GM12891 (cell line): Measurements from ENCODE around the gene FRZB.

Experiments used
- POLR2AphosphoS5 ChIP-seq: IDR thresholded peaks from 2 replicates; pipeline ENCODE4 v1.6.1; 2011; ENCODE audit warnings: low read depth, low read length, control low read depth
- TAF1 ChIP-seq: IDR thresholded peaks from 2 replicates; pipeline ENCODE4 v1.6.1; 2011; ENCODE audit warnings: low read depth, low read length, control low read depth

GRCh38 chr2:182858671-182859070, 7.8 kb downstream of the FRZB start:
- TF ChIP-seq POLR2AphosphoS5: no peak
- no peak for TF ChIP-seq TAF1
